Middle frontal gyrus (tissue), 1 donor: ENCODE measurements around the gene MRPS18B.
A peak's percentile ranks its signal among the peaks of the same experiment; 100 is the strongest.
"Not testable (repeated sequence)": the region's sequence is repeated elsewhere in the genome, so short reads cannot be mapped to it uniquely, and the experiment has no call there.

ENCODE experiments used
- DNase-seq: peaks from one replicate; pipeline ENCODE4 v3.0.0-alpha.2; 2015; ENCODE audit warnings: low spot score; ENCODE audit errors: extremely low spot score

The MRPS18B gene

DNA sequence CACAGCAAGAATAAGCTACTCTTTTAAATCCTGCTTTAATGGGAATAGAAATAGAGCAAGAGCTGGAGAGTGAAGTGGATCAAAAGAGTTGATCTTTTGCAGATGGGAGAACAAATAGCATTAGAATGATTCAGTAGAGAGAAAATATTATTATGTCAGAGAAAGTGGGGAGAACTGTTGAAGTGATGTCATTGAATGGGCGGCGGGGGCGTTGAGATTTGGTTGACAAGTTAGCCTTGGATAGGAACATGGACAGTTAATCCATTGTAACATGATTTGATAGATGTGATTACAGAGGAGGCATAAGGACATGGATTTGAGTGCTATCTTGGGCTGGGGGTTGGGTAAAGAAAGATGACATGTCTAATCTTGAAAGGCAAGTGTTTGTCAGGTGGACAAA, 18.2 kb downstream of the MRPS18B start:
- DNase-seq = no peak

DNA sequence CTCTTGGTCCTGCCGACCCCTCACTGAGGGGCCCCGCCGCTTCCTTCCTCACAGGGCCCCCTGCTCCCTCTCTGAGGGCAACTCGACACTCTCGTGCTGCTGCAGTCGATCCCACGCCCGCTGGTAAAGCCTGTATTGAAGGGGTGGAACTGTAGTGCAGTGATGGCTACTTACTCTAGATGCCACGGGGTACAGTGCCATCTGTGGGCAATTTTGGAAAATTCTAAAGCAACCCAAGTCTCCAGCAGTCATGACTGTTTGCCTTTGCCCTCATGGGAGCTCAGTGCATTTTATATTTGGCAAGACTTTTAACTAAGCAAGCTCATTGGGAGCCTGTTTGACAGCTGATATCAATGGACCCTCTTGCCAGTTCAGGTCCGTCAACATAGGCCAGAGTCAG, 22.8 kb downstream of the MRPS18B start:
- no peak for DNase-seq

- no peak for DNase-seq
Observed at GRCh38 chr6:30641048-30641447, 23.4 kb downstream of the MRPS18B start.

GRCh38 chr6:30643656-30644055, 26.0 kb downstream of the MRPS18B start:
- DNase-seq = no peak

GRCh38 chr6:30644769-30645168, 27.1 kb downstream of the MRPS18B start:
- no peak for DNase-seq

DNA sequence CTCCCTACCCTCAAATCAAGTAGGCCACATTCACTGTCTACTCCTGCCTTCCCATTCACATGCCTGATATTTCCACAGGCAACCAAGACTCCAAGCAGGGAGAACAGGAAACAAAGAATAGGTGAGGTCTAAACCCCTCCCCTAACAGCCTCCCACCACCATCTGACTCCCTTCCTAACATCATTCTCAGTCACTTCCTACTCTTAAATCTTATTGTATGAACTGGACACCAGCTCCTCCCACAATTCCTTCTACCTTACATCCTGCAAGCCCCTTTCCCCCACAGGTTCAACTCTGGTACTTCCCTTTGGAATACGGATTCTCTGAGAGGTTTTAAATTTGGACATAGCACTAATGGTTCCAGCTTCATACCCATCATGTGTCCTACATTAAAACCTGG, 28.3 kb downstream of the MRPS18B start:
- DNase-seq = no peak

GRCh38 chr6:30646450-30647241, 29.0 kb downstream of the MRPS18B start, which contains the start of gene C6orf136:
Gene C6orf136, plus strand, starts transcription at chr6:30647133. Its CDS starts 99 bp downstream, at chr6:30647232.
- DNase-seq = peak; percentile 91

- peak; percentile 46 for DNase-seq
Observed at GRCh38 chr6:30647242-30648116, 29.8 kb downstream of the MRPS18B start.

DNA sequence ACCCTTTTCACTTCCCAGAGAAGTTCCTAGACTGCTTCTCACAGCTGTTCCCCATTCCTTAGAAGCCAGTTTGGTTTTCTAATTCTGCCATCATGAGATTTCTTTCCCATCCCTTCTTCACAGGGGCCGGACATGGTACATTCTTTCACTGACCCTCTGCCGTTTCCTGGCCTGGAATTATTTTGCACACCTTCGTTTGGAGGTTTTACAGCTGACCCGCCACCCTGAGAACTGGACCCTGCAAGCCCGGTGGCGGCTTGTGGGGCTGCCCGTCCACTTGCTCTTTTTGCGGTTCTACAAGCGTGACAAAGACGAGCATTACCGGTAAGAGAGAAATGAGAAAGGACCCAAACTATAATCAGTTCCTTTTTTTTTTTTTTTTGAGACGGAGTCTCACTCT, 33.5 kb downstream of the MRPS18B start:
- DNase-seq = no peak

- DNase-seq = no peak
Observed at GRCh38 chr6:30654798-30655742, 37.4 kb downstream of the MRPS18B start.

DNA sequence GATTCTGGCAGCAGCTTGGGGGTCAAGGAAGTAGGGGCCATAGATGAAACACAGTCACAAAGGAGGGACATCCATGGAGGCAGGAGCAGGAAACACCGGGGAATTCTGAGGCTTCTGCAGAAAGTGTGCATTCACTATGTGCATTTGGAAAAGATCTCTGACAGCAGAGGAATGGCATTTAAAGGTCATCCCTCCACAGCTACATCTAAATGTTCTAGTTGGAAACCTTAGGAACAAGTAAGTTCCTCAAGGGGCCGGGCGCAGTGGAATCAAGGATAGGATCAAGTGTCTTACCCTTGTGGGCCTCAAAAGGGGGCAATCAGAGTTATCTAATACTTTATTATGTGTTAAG, 38.1 kb downstream of the MRPS18B start:
- no peak for DNase-seq

DNA sequence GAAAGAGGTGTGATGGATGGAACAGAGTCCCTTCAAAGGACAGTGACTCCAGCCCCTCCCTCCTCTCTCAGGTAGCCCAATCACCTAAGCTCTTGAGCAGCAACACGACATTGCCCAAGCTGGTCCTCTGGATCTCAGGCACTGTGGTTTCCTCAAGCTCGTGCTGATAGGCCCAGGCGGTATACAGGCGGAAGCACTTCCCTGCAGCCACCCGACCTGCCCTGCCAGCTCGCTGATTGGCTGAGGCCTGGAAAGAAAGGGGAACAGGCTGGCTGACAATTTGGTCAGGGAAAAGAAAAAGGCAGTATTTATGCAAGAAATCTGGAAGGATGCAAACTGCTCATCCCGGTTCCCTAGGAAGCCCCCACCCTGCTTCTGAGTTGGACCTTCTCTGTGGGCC, 38.9 kb downstream of the MRPS18B start:
- no peak for DNase-seq

DNA sequence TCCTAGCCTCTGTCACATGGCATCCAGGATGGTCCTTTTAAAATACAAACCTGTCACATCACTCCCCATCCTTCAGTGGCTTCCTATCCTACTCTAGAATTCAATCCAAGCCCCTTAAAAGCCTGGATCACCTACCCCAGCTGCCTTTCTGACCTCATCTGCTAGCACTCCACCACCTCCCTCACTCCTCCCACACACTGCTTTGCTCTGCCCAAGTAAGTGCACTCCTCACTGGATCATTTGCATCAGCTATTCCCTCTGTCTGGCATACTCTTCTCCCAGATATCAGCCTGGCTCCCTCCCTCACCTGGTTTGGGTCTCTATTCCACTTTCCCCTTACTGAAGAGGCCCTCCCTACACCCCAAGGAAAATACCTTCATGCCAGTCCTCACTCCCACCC, 39.8 kb downstream of the MRPS18B start:
- no peak for DNase-seq

GRCh38 chr6:30657922-30658321, 40.3 kb downstream of the MRPS18B start:
- DNase-seq = not testable (repeated sequence)

DNA sequence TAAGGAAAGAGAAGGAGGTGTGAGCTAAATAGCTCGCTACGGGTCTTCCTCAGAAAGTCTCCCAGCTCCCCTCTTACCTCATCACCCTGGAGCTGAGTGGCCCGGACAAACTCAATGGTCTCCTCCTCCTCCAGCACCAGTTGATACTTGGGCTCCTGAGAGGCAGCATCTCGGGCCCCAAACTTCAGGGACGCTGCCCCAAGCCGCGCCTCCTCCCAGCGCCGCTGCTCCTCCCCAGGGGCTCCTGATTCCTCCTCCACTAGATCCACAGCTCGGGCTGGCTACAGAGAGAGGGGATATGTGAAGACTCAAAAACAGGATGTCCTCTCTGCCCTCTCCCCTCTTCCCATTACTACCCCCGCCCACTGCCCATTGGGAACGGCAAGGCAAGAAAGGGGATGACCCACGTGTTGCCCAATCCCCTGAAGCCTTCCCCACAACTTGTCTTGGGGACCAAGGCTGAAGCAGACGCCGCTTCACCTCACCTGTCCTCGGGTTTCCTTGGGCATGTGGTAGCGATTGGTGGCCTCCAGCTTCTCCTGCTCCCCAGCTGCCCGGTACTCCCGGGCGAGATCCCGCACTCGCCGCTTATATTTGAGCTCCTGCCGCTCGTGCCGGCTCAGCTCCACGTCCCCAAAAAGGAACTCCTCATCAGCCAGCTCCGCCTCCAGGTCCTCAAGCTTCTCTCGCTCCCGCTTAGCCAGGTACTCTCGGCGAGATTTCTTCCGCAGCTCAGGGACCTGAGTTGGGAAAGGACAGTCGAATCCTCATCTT, 47.5 kb downstream of the MRPS18B start:
- DNase-seq = no peak

GRCh38 chr6:30666300-30666699, 48.7 kb downstream of the MRPS18B start:
- not testable (repeated sequence) for DNase-seq

- no peak for DNase-seq
Observed at GRCh38 chr6:30670760-30671527, 53.3 kb downstream of the MRPS18B start.

- peak; percentile 91 for DNase-seq
Observed at GRCh38 chr6:30672445-30673253, 55.0 kb downstream of the MRPS18B start, which contains the start of gene DHX16. Gene DHX16, minus strand, starts transcription at chr6:30673006. Its CDS starts 165 bp downstream, at chr6:30672841.
